ENCODE data around the gene PITRM1. TPM values are rescaled to one million over a fixed set of nuclear protein-coding genes. Genes with fewer than 3 reads are reported as not detected.

PITRM1 gene
- total RNA-seq, 6 experiments from 2014 or later, result 40.7 to 59.5 (median 49.7) TPM

DNA sequence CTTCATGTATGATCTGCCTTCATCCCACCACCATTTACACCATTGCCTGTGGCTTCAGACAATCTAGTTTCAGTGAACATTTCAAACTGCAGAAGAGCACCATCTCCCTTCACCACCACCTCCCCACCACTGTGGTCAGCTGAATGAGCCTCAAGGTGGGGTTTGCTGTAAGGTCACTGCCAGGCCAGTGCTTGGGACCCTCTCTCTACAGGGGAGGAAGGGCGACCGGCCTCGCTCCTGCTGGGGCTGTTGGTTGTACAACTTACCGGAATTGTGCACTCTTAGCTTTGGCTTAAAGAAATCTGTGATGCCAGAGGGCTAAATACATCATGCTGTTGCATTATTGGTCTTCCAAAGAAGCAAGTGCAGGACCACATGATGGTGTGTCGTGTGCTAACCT, 78.6 kb downstream of the PITRM1 start:
- Histone ChIP-seq H3K27ac (no peak overlapping the region), H3K9me3 (no peaks in the 10 kb centered on the region), H3K4me3 (no peak overlapping the region), H3K36me3 (no peaks in the 10 kb centered on the region), H3K27me3 (no peaks in the 10 kb centered on the region), H3K4me1 (no peaks in the 10 kb centered on the region)
- ATAC-seq, result no peak
- TF ChIP-seq POLR2A (IDR thresholded peaks at IDR 0.05), result no peak
- TF ChIP-seq, protein P1, sequence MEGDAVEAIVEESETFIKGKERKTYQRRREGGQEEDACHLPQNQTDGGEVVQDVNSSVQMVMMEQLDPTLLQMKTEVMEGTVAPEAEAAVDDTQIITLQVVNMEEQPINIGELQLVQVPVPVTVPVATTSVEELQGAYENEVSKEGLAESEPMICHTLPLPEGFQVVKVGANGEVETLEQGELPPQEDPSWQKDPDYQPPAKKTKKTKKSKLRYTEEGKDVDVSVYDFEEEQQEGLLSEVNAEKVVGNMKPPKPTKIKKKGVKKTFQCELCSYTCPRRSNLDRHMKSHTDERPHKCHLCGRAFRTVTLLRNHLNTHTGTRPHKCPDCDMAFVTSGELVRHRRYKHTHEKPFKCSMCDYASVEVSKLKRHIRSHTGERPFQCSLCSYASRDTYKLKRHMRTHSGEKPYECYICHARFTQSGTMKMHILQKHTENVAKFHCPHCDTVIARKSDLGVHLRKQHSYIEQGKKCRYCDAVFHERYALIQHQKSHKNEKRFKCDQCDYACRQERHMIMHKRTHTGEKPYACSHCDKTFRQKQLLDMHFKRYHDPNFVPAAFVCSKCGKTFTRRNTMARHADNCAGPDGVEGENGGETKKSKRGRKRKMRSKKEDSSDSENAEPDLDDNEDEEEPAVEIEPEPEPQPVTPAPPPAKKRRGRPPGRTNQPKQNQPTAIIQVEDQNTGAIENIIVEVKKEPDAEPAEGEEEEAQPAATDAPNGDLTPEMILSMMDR (IDR thresholded peaks at IDR 0.05), result no peak
- 93% methylated on average over 5 of the region's 5 CpGs for WGBS (ENCODE audit: insufficient coverage, low coverage, low lambda C conversion rate, missing lambda C conversion rate)
- no peak for DNase-seq
- intact Hi-C loops (cut with DNase I), result no loop called here

DNA sequence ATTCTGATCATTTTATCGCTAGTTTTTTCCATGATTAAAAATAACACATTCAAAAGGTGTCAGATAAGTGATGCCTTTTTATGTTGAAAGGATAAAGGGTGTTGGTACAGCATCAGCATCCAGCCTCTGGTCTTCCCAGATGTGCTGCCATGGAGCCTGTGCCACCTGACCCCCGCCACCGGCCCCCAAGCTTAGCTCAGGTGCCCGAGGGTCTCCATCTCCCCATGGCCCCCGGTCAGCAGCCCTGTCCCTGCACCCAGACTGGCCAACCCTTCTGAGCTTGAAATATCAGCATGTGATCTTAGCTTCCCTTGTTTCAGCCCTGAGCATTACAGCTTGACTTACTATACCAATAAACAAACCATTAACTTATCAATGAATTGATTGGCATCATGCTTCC, 80.7 kb downstream of the PITRM1 start:
- DNase-seq, result no peak
- Histone ChIP-seq H3K9me3 (no peaks in the 10 kb centered on the region), H3K4me3 (no peak overlapping the region), H3K27me3 (no peaks in the 10 kb centered on the region), H3K27ac (no peak overlapping the region), H3K36me3 (no peaks in the 10 kb centered on the region), H3K4me1 (no peaks in the 10 kb centered on the region)
- WGBS (ENCODE audit: insufficient coverage, low coverage, low lambda C conversion rate, missing lambda C conversion rate), result 63% methylated on average over 5 of the region's 5 CpGs
- ATAC-seq, result no peak
- intact Hi-C loops (cut with DNase I), result no loop called here
- TF ChIP-seq POLR2A (IDR thresholded peaks at IDR 0.05), result no peak
- TF ChIP-seq, protein P1 (IDR thresholded peaks at IDR 0.05), result no peak

DNA sequence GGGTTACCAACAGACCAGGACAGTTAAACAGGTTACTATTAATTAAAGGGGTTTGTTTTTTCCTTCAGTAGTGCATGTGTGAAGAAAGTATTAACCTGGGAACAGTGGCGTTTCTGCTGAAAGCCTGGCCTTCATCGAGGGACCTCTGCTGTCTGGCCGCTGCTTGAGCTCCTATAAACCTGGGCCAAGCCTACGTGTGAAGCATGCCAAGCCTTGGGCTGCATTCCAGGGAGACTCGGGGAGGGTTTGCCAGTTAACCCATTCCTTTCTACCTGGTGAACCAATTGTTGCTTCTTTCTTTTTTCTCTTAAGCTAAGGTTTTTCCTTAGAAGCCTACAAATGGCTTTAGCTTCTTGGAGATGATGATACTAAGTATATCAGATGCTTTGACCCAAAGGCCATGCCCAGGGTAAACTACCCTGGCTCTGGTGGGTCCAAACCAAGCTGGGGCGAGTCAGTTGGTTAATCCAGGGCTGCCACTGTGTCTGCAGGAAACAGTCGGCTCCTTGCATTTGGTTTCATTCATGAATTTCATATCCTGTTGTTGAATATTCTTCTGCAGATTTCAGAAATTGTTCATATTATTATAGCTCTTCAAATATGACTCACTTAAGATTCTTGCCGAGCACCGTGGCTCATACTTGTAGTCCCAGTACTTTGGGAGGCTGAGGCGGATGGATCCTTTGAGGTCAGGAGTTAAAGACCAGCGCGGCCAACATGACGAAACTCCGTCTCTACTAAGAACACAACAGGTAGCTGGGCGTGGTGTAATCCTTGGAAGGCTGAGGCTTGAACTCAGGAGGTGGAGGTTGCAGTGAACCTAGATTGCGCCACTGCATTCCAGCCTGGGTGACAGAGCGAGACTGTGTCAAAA, 81.4 kb downstream of the PITRM1 start:
- H3K27ac ChIP-seq, result no peak overlapping the region
- no peak for DNase-seq
- no peak overlapping the region for H3K4me3 ChIP-seq
- H3K36me3 ChIP-seq, result no peaks in the 10 kb centered on the region
- TF ChIP-seq, protein P1 (IDR thresholded peaks at IDR 0.05), result no peak
- no peak for TF ChIP-seq POLR2A (IDR thresholded peaks at IDR 0.05)
- WGBS (ENCODE audit: insufficient coverage, low coverage, low lambda C conversion rate, missing lambda C conversion rate), result 39% methylated on average over 16 of the region's 17 CpGs
- intact Hi-C loops (cut with DNase I), result no loop called here
- no peaks in the 10 kb centered on the region for H3K27me3 ChIP-seq
- no peaks in the 10 kb centered on the region for H3K9me3 ChIP-seq
- no peaks in the 10 kb centered on the region for H3K4me1 ChIP-seq
- peak in 3 of 4 donors; percentile 18 to 55 (median 43) for ATAC-seq

GRCh38 chr10:3090388-3090787, 82.2 kb downstream of the PITRM1 start:
- peak in 1 of 4 donors; percentile 9 for ATAC-seq

More at GRCh38 chr10:3090388-3090787, 82.2 kb downstream of the PITRM1 start:
- intact Hi-C loops (cut with DNase I), result no loop called here
- no peaks in the 10 kb centered on the region for H3K4me1 ChIP-seq
- no peak overlapping the region for H3K4me3 ChIP-seq
- no peaks in the 10 kb centered on the region for H3K36me3 ChIP-seq
- H3K27ac ChIP-seq, result no peak overlapping the region
- H3K27me3 ChIP-seq, result no peaks in the 10 kb centered on the region
- no peaks in the 10 kb centered on the region for H3K9me3 ChIP-seq
- no peak for TF ChIP-seq POLR2A (IDR thresholded peaks at IDR 0.05)
- TF ChIP-seq, protein P1 (IDR thresholded peaks at IDR 0.05), result no peak
- DNase-seq, result no peak
- WGBS (ENCODE audit: insufficient coverage, low coverage, low lambda C conversion rate, missing lambda C conversion rate), result 75% methylated on average over 5 of the region's 12 CpGs

Other genes with a start within 250 kb of the PITRM1 start
- gene PFKP, start 105.2 kb downstream of the PITRM1 start, total RNA-seq, result 10 to 100 TPM in 3 of 6 experiments, 1 to 10 TPM in 2, under 1 TPM in 1; 0.66 to 24.1 (median 9.2) TPM